ENCODE results near the gene DPP3. TPM values are rescaled to one million over a fixed set of nuclear protein-coding genes. Genes with fewer than 3 reads are reported as not detected.

The DPP3 gene
- total RNA-seq, 1 donor from 2014 or later, result 41.3 TPM

- H3K9me3 Mint-ChIP-seq (ENCODE audit: unreplicated experiment), result no peaks in the 10 kb centered on the region
- H3K27ac Mint-ChIP-seq (ENCODE audit: unreplicated experiment), result no peak overlapping the region
- DNase-seq (ENCODE audit: low spot score), result no peak
- peaks cover 5% of the 10 kb centered on the region for H3K4me1 Mint-ChIP-seq (ENCODE audit: unreplicated experiment)
- H3K27me3 Mint-ChIP-seq (ENCODE audit: unreplicated experiment), result peaks cover 13% of the 10 kb centered on the region
- no peaks in the 10 kb centered on the region for H3K36me3 Mint-ChIP-seq (ENCODE audit: low read depth, unreplicated experiment)
- TF ChIP-seq, protein P1, sequence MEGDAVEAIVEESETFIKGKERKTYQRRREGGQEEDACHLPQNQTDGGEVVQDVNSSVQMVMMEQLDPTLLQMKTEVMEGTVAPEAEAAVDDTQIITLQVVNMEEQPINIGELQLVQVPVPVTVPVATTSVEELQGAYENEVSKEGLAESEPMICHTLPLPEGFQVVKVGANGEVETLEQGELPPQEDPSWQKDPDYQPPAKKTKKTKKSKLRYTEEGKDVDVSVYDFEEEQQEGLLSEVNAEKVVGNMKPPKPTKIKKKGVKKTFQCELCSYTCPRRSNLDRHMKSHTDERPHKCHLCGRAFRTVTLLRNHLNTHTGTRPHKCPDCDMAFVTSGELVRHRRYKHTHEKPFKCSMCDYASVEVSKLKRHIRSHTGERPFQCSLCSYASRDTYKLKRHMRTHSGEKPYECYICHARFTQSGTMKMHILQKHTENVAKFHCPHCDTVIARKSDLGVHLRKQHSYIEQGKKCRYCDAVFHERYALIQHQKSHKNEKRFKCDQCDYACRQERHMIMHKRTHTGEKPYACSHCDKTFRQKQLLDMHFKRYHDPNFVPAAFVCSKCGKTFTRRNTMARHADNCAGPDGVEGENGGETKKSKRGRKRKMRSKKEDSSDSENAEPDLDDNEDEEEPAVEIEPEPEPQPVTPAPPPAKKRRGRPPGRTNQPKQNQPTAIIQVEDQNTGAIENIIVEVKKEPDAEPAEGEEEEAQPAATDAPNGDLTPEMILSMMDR (IDR thresholded peaks at IDR 0.05; ENCODE audit: unreplicated experiment), result no peak
- H3K4me3 Mint-ChIP-seq (ENCODE audit: unreplicated experiment), result no peak overlapping the region
Observed at GRCh38 chr11:66464916-66465315, 15.3 kb upstream of the DPP3 start.

- no peak for DNase-seq (ENCODE audit: low spot score)
- Mint-ChIP-seq H3K4me3 (ENCODE audit: unreplicated experiment) (peak overlapping the region; percentile 91), H3K27me3 (ENCODE audit: unreplicated experiment) (peaks cover 16% of the 10 kb centered on the region), H3K4me1 (ENCODE audit: unreplicated experiment) (peaks cover 9% of the 10 kb centered on the region), H3K36me3 (ENCODE audit: low read depth, unreplicated experiment) (no peaks in the 10 kb centered on the region), H3K9me3 (ENCODE audit: unreplicated experiment) (no peaks in the 10 kb centered on the region), H3K27ac (ENCODE audit: unreplicated experiment) (peak overlapping the region; percentile 74)
- TF ChIP-seq, protein P1 (IDR thresholded peaks at IDR 0.05; ENCODE audit: unreplicated experiment), result no peak
Observed at GRCh38 chr11:66465373-66466224, 14.6 kb upstream of the DPP3 start.

- H3K9me3 Mint-ChIP-seq (ENCODE audit: unreplicated experiment), result no peaks in the 10 kb centered on the region
- H3K36me3 Mint-ChIP-seq (ENCODE audit: low read depth, unreplicated experiment), result no peaks in the 10 kb centered on the region
- peaks cover 9% of the 10 kb centered on the region for H3K4me1 Mint-ChIP-seq (ENCODE audit: unreplicated experiment)
- H3K4me3 Mint-ChIP-seq (ENCODE audit: unreplicated experiment), result peak within 1 kb of the TSS; percentile 93
- H3K27ac Mint-ChIP-seq (ENCODE audit: unreplicated experiment), result peak within 1 kb of the TSS; percentile 74
- H3K27me3 Mint-ChIP-seq (ENCODE audit: unreplicated experiment), result peaks cover 16% of the 10 kb centered on the region
- TF ChIP-seq, protein P1 (IDR thresholded peaks at IDR 0.05; ENCODE audit: unreplicated experiment), result no peak
- peak; percentile 97 for DNase-seq (ENCODE audit: low spot score)
Observed at GRCh38 chr11:66466225-66467033, 13.8 kb upstream of the DPP3 start, which contains the start of gene PELI3. TSS of gene PELI3 (plus strand) at chr11:66466905. CDS start at chr11:66468129, 1,224 bp downstream.

GRCh38 chr11:66467034-66467659 lies 13.1 kb upstream of the DPP3 start:
- no peak overlapping the region for H3K27ac Mint-ChIP-seq (ENCODE audit: unreplicated experiment)
- H3K4me1 Mint-ChIP-seq (ENCODE audit: unreplicated experiment), result peaks cover 9% of the 10 kb centered on the region
- H3K36me3 Mint-ChIP-seq (ENCODE audit: low read depth, unreplicated experiment), result no peaks in the 10 kb centered on the region
- peak; percentile 55 for DNase-seq (ENCODE audit: low spot score)
- H3K4me3 Mint-ChIP-seq (ENCODE audit: unreplicated experiment), result peak overlapping the region; percentile 93
- TF ChIP-seq, protein P1 (IDR thresholded peaks at IDR 0.05; ENCODE audit: unreplicated experiment), result peak; percentile 41
- H3K27me3 Mint-ChIP-seq (ENCODE audit: unreplicated experiment), result peaks cover 16% of the 10 kb centered on the region
- no peaks in the 10 kb centered on the region for H3K9me3 Mint-ChIP-seq (ENCODE audit: unreplicated experiment)

Measured in endothelial cell (in vitro differentiated cells).